BE2C (cell line): ENCODE measurements around the gene NOSIP.

Experiments
- DNase-seq: peaks from one replicate; pipeline ENCODE4 v3.0.0-alpha.2; 2020
- H3K27me3 ChIP-seq: fragments of 250-450 bp; sonication (Bioruptor Pico); 2 replicates; pipeline ENCODE4 v1.5.1; 2020; ENCODE audit warnings: mild to moderate bottlenecking
- H3K36me3 ChIP-seq: fragments of 250-450 bp; sonication (Bioruptor Pico); 2 replicates; pipeline ENCODE4 v1.5.1; 2020; ENCODE audit warnings: mild to moderate bottlenecking
- H3K4me1 ChIP-seq: fragments of 250-450 bp; sonication (Bioruptor Pico); 2 replicates; pipeline ENCODE4 v1.5.1; 2020
- H3K4me3 ChIP-seq: 2 replicates; pipeline ENCODE4 v1.5.1; 2011; ENCODE audit warnings: low read depth, low read length
- H3K9me3 ChIP-seq: fragments of 250-450 bp; sonication (Bioruptor Pico); 2 replicates; pipeline ENCODE4 v1.5.1; 2020
- TF ChIP-seq, protein P1 (sequence below): IDR thresholded peaks from 2 replicates; pipeline ENCODE4 v1.5.1; 2012; ENCODE audit warnings: mild to moderate bottlenecking, low read depth, low read length

NOSIP gene

DNA sequence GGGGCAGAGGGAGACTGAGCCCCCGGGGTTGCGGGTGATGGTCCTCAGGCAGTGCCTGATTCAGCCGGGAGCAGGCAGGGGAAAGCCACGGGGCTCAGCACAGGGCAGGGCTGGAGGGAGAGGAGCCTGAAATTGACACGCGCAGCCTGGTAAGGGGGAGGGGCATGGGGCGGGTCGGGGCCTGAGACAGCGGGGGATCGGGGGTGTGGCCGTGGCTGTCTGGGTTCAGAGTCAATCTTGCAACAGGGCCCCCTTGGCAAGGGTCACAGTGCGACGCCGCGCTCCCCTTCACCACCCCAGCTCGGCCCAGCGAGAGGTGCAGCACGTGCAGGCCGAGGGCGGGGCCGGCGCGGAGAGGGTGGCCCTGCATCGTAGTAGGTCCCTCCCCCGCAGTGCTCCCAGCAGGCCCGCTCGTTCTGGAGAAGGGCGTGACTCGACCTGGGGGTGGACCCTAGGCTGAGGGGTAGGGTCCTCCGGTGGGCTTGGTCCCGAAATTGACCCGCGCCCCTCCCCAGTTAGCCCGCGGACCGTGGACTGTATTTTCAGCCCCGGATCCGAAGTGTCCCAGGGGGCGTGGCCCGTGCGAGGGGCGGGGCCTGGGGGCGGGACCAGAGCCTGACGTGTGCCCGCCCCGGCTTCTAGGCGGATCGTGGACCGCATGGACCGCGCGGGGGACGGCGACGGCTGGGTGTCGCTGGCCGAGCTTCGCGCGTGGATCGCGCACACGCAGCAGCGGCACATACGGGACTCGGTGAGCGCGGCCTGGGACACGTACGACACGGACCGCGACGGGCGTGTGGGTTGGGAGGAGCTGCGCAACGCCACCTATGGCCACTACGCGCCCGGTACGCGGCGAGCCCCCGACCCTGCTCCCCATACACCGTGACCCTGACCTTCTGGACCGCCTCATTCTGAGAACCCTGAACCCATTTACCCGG is 46.5 kb downstream of the NOSIP start:
- Histone ChIP-seq H3K27me3 (no peaks in the 10 kb centered on the region), H3K4me1 (peaks cover 5% of the 10 kb centered on the region; the same call in 1 of the 2 replicates), H3K36me3 (no peaks in the 10 kb centered on the region), H3K9me3 (no peaks in the 10 kb centered on the region), H3K4me3 (peak overlapping the region; percentile 64)
- DNase-seq: peak; percentile 88
- TF ChIP-seq, protein P1, sequence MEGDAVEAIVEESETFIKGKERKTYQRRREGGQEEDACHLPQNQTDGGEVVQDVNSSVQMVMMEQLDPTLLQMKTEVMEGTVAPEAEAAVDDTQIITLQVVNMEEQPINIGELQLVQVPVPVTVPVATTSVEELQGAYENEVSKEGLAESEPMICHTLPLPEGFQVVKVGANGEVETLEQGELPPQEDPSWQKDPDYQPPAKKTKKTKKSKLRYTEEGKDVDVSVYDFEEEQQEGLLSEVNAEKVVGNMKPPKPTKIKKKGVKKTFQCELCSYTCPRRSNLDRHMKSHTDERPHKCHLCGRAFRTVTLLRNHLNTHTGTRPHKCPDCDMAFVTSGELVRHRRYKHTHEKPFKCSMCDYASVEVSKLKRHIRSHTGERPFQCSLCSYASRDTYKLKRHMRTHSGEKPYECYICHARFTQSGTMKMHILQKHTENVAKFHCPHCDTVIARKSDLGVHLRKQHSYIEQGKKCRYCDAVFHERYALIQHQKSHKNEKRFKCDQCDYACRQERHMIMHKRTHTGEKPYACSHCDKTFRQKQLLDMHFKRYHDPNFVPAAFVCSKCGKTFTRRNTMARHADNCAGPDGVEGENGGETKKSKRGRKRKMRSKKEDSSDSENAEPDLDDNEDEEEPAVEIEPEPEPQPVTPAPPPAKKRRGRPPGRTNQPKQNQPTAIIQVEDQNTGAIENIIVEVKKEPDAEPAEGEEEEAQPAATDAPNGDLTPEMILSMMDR: peak; percentile 29; the same call in 1 of the 2 replicates

DNA sequence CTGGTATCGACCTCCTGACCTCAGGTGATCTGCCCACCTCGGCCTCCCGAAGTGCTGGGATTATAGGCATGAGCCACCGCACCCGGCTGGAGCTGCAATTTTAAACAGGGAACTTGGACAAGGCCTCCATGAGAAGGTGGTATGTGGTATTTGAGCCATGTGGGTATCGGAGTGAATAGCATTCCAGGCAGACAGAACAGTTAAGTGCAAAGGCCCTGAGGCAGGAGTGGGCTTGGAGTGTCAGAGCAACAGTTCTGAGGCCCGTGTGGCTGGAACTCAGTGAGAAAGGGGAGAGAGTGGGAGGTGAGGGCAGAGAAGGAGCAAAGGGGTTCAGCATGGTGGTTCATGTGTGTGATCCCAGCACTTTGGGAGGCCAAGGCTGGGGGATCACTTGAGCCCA is 49.6 kb downstream of the NOSIP start:
- Histone ChIP-seq H3K4me1 (peaks cover 5% of the 10 kb centered on the region; the same call in 1 of the 2 replicates), H3K9me3 (no peaks in the 10 kb centered on the region), H3K27me3 (no peaks in the 10 kb centered on the region), H3K4me3 (no peak overlapping the region), H3K36me3 (no peaks in the 10 kb centered on the region)
- TF ChIP-seq, protein P1: no peak
- no peak for DNase-seq

DNA sequence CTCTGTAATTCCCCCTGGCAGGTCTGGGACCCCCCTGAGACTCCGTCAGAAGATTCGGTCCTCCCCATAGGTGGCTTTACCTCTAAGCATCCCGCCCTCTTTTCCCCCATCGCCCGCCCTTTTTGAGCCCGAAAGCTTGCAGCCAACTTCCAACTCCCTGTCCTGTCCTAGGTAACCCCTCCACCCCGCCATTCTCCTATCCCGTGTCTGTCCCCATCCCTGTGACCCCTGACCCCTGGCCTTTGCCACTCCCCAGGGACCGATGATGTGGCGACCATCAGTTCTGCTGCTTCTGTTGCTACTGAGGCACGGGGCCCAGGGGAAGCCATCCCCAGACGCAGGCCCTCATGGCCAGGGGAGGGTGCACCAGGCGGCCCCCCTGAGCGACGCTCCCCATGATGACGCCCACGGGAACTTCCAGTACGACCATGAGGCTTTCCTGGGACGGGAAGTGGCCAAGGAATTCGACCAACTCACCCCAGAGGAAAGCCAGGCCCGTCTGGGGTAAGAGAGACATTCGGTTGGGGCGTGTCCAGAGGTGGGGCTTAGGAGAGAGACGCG is 52.1 kb downstream of the NOSIP start:
- no peaks in the 10 kb centered on the region for H3K36me3 ChIP-seq
- H3K4me3 ChIP-seq: peak overlapping the region; percentile 43
- no peaks in the 10 kb centered on the region for H3K9me3 ChIP-seq
- no peak for DNase-seq
- TF ChIP-seq, protein P1: no peak
- no peaks in the 10 kb centered on the region for H3K27me3 ChIP-seq
- peaks cover 4% of the 10 kb centered on the region; the same call in 1 of the 2 replicates for H3K4me1 ChIP-seq

DNA sequence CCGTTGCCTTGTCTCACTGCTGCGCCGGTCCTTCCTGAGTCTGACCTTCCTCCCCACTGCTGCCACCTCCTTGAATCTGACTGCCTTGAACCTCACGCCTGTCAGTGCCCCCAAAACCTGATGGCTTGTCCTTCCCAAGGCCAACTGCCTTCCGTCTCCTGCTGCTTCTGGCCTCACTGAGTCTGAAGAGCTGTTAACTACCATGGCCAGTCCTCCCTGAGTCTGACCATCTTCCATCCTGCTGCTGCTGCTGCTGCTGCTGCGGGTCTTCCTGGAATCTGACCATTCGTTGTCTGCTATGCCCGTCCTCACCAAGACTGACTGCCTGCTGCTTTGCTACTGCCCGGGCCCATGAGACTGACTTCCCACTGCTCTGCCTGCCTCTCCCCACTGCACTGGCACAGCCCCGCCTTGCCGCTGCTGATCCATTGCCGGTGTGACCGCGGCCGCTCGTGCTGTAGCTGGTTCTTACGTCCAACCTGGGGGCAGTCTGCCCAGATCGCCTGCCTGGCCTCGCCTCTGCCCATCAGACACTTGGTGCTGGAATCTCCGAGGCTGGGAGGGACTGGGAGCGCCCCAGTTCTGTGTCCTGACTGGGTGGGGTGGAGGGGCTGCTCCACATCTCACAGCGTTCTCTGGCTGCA is 55.4 kb downstream of the NOSIP start:
- Histone ChIP-seq H3K4me1 (no peaks in the 10 kb centered on the region), H3K27me3 (no peaks in the 10 kb centered on the region), H3K9me3 (no peaks in the 10 kb centered on the region), H3K4me3 (no peak overlapping the region), H3K36me3 (no peaks in the 10 kb centered on the region)
- TF ChIP-seq, protein P1: no peak
- no peak for DNase-seq

DNA sequence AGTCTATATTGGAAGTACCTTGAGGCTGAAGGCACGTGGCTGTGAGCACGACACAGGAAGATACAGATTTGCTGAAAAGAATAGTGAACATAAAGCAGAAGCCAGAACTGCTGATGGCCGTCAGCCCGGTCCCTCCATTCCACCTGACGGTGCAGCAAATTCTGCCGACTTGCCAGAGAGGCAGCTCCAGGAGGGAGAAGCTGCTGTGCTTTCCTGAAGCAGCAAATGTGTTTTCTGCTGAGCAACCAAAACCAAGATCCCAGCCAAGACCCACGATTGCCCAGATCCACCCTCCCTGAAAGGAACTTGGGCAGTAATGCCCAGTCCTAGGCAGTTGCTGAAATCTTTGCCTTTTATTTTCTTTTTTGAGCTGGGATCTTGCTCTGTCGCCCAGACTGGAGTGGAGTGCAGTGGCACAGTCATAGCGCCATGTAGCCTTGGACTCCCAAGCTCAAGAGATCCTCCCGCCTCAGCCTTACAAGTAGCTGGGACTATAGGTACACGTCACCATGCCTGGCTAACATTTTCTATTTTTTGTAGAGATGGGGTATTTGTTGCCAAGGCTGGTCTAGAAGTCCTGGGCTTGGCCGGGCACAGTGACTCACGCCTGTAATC is 59.5 kb downstream of the NOSIP start:
- Histone ChIP-seq H3K4me3 (no peak overlapping the region), H3K9me3 (no peaks in the 10 kb centered on the region), H3K4me1 (no peaks in the 10 kb centered on the region), H3K36me3 (no peaks in the 10 kb centered on the region), H3K27me3 (no peaks in the 10 kb centered on the region)
- TF ChIP-seq, protein P1: no peak
- no peak for DNase-seq
